NCI-H69 (cell line): ENCODE measurements around the gene CTRB2.

Experiments used
- DNase-seq: peaks from one replicate; lab custom pipeline; 2025; lab: John Stamatoyannopoulos, UW

Gene CTRB2

DNA sequence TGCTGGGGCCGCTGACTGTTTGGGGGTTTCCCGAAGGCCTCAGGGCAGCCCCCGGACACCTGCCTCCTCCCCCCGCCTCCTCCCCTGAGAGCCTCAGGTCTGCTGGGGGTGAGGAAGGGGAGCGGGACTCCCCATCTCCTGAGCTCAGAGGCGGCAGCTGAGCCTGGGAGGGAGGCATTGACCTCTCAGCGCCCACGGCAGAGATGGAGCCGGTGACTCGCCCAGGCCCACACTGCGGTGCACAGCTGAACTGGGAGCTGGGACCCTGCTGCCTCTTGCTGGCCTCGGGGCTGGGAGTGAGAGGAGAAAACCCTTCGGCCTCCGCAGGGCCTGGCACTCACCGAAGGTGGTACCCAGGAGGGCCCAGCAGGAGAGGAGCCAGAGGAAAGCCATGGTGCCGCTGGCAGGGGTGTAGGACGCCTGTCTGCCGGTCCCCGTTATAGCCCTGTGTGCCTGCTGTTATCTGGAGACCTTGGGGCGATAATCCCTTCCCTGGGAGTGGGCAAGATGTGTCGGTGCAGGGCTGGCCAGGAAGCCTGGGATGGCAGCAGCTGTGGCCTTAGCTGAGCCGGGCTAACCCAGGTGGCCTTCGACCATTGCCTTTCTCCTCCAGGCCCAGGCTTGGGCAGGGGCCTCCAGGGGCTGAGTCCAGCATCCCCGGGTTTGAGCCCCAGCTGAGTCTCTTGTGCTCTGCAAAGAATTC lies at the start of gene CTRB2:
CTRB2 (minus strand) TSS at position 413 of the 703 bp plus-strand sequence; CDS start at position 393, 20 bp downstream.
- DNase-seq = no peak

DNA sequence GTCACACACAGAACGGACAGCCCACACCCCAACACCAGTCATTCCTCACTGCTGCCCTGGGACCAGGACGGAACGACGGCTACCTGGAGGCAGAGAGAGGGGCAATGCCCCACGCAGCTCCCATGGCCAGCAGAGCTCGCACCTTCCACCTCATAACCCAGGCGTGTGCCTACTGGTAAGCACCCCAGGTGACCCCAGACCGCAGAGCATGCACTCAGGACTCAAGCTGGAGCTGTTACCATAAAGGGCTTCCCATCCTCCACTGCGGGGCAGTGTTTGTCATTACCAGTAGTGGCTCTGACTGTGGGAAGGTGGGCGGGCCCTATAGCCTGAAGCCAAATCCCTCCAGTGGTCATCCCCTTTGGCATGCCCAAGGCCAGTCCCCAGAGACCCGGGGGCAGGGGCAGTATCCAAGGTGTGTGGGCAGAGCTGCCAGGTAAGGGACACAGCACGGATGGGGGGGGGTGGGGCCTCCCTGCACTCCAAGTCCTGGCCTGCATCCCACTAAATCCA lies 49.2 kb upstream of the CTRB2 start:
- peak; percentile 36 for DNase-seq

DNA sequence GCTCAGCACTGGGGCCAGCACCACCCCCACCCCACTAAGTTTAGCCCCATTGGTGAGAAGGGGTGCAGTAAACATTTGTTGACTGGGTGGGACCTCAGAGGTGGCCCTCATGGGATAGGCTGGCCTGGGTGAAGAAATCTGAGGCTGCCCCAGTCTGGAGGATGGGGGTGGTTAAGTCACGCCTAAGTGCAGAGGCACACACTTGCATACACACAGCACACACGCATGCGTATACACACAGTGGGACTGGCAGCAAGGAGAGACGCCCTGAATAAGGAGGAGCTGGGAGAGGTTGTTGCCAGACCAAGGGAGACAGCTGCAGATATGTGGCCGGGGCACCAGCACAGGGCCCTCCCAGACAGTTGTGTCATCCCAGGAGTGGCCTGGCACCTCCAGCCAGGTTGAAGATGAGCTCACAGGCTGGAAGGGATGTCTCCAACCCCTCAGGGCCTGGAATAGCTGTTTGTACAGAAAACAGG lies 47.4 kb upstream of the CTRB2 start:
- peak; percentile 6 for DNase-seq

DNA sequence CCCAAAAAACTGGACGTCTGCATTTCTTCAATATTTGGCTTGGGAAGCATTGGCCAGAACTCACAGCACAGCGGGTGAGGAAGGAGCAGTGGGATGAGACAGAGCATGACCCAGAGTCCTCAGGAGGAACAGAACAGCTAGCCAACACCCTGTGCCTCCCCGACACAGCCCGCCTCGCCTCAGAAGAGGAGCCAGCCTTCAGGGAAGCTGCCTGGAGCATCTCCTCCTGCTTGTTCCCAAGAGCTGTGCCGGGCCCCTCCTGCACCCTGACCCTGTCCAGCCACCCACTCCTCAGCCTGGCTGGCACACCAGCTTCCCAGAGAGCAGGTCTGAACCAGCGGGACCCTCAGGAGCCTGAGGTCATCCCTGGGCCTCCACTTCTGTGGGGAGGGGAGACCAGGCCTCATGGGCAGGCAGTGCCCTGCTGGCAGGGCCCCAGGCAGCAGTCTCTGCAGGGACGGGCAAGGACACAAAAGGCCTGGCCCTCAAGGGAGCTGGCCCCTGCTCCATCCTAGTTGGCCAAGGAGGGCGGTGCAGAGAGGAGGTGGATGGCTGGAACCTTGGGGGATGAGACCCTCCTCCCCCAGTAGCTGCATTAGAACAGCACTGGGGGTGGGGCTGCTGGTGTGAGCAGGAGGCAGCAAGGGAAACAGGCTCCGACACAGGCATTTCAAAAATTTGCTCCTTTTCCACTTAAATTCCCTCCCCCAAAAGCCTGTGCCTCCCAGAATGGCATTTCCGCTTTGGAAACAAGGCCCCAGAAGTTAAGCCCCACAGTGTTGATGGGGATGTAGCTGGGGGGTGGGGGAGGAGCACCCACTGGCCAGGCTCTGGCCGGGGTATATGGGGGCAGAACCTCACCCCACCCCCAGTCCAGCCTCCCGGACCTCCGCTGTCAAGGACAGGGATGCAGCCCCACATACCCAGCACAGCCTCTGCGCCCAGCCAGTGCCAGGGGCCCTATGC lies 46.3 kb upstream of the CTRB2 start:
- DNase-seq = no peak

DNA sequence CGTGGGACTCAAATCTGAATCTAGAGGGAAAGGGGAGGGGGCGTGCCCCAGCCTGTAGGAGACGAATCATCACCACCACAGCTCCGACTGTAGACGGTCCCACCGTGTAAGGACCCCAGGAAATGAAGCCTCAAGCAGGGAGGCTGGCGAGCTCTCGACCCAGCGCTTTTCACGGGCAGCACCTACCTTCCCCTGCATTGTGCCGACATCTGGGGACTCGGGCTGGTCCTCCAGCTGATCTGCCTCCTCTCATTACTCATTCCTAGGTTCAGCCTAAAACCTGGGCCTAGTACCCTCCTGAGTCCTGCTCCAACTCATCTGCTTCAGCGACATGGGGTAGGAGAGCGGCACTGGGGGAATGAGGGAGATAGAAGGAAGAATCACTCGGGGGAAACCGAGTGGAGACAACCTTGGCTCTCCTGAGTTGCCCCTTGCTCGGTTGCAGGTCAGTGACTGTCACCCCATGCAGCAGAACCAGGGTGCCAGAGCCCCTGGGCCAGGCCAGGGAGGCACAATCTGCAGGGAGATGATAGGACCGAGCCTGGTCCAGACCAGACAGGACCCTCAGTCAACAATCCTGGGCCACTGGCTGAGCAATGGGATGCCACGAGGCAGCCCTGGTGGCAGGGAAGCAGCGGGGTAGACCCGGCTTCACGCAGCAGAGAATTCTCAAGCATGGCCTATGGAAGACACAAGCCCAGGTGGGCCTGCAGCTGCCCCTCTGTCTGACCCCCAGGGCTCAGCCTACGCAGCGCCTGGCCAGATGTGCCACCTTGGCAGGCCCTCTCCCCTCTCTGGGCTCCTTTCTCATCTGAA lies 45.3 kb upstream of the CTRB2 start:
- DNase-seq = no peak

DNA sequence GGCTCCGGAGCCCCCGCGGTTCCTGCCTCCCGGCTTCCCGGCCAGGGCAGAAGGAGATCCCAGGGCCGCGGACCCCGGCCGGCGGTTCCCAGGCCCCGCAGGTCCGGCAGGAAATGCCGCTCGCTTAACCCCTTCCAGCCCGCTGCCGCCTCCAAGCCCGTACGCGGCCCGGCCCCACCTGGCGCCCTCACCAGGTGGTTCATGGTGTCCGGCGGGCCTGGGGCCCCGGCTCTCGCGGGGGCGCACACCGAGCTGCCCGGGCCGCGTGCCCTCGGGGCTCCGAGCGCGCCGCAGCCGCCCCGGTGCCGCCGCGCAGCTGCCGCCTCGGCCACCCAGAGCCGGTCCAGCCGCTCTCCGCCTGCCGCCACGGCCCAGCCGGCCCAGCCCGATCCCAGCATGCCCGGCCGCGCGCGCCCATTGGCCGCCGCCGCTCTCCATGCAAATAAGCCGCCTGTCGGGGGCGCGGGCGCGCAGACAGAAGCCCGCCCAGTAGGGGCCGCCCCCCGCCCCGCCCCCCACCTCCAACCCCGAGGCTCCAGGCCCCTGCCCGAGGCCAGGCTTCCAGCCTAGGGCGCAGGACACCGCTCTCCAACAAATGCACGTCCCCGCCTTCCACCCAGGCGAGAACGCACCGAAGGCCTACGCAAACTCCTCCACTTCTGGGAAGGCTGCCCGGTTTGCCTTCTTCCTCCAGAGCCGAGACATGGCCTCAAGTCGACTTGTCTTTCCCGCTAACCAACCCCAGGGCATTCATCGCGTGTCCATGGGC lies 44.5 kb upstream of the CTRB2 start, which contains the start of gene BCAR1:
BCAR1 (minus strand) TSS at position 345 of the 769 bp plus-strand sequence; CDS start at position 203, 142 bp downstream.
- peak; percentile 84 for DNase-seq

DNA sequence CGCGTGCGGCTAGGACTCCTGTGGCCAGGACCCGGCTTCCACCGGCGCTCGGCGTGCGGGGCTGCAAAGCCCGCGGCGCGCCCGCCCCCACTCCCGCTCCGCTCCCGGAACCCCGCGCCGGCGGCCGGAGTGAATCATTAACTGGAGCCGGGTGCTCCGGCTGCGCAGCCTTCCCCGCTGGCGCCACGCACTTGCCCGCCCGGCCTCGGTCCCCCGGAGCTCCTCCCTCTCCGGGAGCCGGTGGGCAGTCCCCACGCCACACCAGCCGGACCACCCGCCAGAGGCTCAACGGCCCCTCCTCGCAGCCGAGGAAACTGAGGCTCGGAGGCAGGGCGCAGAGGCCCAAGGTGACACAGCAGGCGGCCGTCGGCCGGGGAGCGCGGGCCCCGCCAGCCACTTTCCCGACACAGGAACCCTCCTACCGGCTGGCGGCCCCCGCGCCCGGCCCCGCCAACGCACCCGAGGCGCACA lies 43.9 kb upstream of the CTRB2 start:
- DNase-seq = peak; percentile 42

DNA sequence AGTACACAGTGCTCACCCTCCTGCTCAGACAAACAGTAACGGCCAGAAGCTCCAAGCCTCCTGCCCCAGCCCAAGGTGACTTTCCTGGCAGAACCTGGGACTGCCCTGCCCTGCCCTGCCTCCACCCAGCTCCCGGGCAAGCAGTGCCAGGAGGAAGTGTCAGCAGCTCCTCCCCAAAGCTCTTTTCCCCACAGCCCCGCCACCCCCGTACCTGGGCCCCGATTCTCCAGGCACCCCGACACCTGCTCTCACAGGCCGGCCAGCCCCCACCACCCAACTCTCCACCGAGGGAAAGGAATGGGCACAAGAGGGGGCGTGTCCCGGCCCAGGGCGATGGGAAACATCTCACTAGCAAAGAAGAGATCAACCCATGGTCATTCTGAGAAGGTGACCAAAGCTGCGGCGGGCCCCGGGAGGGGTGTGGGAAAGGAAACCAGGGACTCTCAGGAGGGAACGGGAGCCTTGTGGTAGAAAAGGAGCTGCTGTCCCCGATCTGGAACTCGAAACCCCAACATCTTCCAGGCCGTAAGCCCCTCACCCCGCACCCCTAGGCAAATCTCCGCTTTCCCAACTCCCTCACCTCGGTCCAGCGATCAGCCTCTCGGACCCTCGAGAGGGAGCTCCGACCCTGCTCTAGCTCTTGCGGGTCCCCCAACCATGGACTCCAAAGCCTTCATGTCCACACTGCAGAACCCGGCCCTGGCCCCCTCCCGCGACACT lies 43.3 kb upstream of the CTRB2 start:
- no peak for DNase-seq

DNA sequence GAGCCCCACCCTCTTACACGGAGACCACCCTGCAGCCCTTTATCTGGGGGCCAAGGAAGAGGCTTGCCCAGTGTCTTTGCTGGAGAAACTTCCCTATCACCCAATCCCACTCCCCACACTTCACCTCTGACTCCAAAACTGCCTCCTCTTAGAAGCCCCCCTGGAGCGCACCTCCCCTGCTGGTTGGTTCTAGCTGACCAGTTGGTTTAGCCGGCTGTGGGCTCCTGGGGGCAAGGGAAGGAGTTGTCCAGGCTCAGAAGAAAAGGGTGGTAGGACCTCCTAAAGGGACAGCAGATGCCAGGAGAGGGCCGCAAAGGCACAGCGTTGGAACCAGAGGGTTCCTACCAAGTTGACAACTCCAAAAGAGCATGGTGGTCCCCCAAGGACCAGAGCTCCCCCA lies 42.5 kb upstream of the CTRB2 start:
- DNase-seq = no peak

DNA sequence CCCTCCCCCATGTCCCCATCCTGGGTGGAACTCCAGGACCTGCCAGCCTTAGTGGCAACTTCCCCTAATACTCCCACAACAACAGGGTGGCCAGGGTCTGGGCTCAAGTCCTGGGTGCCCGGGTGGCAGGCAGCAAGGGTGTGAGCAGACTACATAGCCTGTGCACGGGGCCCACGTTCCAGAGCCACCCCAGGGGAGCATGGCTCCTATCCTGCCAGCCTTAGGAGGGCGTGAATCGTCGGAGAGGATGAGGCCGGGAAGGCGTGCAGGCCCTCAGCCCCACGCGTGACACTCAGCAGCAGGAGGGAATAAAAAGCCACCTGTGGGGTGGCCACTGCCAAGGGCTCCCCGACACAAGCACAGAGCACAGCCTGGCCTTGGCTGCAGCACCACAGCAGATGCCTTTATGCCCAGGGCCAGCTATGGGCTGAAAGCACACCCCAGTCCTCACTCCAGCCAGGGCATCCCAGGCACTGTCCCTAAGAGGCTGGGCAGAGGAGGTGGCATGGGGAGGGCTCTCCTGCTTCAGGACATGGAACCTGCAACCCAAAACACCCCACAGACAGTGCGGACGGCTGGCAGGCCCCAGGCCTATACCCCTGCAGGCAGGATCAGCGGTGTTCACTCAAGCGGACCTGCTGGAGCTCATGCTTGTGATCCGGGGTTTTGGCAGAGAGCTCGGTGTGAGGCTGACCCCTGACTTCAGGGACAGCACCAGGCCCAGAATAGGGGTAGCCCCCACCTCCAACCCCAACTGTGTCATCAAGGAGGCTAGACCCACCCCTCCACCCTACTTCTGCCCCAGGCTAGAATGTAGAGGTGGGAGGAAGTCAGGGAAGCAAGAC lies 41.8 kb upstream of the CTRB2 start:
- no peak for DNase-seq

DNA sequence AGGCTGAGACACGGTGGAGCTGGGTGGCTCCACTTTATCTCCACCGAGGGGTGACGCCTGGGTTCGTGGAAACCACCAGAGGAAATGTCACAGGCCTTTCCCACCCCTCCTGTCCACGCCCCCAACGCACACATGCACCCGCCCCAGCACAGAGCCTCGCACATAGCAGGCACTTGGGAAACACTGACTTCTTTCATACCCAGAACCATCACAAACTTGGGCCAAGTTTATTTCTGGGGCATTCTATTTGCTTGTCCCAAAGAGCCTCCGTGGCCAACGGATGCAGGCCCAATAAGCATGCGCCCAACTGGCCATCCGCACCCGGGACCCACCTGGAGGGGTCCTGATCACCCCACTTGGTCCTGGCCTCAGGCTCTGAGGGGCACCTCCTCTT lies 41.2 kb upstream of the CTRB2 start:
- no peak for DNase-seq

DNA sequence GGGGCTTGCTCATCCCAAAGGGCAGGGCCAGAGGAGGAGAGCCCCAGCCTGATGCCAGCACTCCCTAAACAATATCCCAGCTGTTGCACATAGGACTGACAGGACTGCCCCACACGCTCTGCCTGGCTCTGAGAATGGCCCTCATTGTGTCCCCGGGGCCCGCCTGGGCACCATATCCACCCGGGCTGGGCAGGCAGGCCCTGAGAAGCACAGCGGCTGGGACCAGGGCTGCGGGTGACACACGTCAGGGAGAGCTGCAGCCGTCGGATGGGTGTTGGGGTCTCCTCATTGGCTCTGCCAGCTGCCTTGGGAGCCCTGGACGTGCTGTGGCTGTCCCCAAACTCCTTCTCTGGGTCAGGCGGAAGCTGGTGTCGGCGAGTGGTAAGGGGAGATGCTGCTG lies 40.3 kb upstream of the CTRB2 start:
- no peak for DNase-seq

DNA sequence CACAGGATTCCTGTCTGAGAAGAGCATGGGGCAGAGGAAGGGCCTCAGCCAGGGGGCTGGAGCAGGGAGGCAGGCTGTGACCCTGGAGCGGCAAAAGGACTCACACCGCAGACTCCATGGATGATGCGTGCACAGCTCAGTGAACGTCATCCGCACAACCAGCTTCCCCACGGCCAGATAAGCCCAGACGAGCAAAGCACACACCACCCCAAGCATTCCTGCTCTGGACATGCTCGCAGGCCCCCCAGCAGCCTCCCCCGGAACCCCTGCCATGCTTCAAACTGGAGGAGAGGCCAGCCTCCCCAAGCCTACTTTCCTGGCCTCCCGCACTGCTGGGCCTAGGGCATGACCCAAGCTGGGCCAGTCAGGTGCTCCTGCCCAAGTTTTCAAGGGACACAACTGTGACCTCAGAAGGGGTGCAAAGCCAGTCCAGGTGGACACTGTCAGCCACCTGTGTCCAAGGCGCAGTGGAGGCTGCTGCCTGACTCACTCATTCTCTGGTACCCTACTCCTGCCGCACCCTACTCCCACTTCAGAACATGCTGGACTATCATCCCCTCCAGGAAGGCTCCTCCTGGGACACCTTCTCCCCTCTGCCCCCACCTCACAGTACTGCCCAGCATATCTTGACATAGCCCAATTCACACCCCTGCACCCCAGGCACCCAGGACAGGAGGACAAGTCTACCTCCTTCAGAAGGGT lies 39.7 kb upstream of the CTRB2 start:
- DNase-seq = no peak

DNA sequence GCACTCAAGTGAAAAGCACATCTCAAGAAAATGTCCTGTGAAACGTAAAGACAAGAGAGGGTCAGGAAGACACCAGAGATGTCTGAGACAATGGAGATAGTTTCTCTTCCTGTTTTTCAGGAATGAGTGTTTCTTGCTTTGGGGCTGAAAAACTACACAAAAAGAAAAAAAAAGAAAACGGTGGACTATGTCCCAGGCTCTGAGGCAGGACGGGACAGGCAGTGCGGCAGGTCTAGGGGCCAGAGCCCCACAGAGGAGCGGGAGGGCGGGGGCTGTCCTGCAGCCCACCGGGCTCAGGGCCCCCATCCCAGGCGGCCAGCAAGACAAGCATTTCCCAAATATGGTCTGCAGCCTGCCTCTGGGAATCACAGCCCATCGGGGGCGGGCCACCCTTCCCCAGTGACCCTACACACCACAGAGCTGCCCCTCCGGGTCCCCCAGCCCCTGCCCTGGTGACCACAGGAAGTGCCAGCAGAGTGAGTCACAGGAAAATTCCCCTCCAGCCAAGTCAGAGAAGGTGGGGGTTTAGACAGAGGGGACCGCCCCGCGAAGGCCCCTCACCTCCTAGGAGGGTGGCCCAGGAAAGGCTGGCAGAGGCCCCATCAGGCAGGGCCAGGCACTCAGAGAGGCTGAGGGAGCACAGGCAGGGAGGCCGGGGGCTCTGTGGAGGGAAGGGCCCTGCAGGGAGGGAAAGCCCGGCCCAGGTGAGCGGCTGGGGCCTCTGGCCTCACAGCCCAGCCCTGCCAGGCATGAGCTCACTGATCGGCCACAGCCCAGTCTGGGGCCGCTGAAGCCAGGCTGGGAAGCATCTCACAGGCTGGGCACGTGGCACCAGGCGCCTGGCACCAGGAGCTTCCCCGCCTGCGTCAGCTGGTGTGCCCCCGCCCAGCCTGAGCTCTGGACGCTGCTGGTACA lies 38.1 kb upstream of the CTRB2 start:
- DNase-seq = no peak

DNA sequence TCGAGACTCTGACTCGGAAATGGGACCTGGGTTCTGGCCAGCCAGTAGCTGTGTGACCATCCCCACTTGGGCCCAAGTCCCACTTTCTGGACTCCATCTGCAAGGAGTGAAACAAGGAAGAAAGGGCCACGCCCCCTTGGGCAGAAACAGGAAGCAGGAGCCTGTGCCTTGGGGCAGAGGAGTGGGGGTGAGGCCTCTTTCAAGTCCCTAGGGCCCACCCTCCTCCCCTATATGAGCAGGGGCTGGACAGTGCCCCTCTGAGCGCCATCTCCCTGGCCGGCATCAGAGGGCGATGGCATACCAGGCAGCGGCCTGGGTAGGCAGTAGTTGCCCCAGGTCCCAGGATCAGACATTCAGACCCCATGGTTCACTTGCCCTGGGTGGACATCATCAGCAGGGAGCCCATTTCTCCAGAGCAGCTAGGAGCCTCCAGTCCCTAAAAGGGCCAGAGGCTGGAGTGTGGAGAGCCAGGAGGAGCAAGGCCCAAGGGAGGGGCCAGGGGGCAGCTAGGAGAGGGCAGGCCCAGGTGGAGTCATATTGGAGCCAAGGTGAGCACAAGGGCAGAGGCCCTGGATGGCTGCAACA lies 37.4 kb upstream of the CTRB2 start:
- no peak for DNase-seq

DNA sequence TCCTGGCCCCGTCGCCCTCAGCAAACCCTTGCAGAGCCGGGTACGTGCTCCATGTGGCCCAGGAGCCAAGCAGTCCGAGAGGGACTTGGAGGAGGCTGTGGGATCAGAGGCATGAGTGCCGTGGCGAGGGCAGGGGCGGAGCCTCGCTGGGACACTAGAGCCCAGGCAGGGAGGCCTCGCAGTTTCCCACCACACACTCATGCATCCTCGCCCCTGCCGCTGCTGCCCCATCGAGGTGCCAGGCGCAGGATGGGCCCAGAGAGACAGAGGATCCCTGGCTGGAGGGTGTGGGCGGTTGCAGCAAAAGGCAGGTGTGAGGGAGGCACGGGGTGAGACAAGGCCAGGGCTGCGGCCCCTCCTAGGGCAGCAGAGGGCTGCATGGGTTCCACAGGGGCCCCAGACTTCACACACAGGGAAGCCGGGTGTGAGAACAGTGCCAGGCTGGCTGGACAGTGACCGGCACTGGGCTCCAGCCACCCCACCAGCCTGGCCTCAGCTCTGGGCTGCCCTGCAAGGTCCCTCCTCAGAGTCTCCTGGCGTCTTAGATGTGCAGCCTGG lies 36.8 kb upstream of the CTRB2 start:
- no peak for DNase-seq
